HT-29 (cell line): Measurements from ENCODE around the gene KCNH3. TPM values are rescaled to one million over a fixed set of nuclear protein-coding genes. Genes with fewer than 3 reads are reported as not detected.
"Not testable (repeated sequence)": the region's sequence is repeated elsewhere in the genome, so short reads cannot be mapped to it uniquely, and the experiment has no call there.

Experiments used
- DNase-seq: peaks from one replicate; pipeline ENCODE4 v3.0.0-alpha.2; 2015; ENCODE audit warnings: low spot score
- total RNA-seq: library from RNA; depleted of rRNA; stranded (reverse); fragments of >200 nt; shearing (Covaris generic); gene quantifications from 2 replicates; pipeline ENCODE4 v1.2.3, GENCODE V29; 2014; rRNA removed

Gene KCNH3, protein sequence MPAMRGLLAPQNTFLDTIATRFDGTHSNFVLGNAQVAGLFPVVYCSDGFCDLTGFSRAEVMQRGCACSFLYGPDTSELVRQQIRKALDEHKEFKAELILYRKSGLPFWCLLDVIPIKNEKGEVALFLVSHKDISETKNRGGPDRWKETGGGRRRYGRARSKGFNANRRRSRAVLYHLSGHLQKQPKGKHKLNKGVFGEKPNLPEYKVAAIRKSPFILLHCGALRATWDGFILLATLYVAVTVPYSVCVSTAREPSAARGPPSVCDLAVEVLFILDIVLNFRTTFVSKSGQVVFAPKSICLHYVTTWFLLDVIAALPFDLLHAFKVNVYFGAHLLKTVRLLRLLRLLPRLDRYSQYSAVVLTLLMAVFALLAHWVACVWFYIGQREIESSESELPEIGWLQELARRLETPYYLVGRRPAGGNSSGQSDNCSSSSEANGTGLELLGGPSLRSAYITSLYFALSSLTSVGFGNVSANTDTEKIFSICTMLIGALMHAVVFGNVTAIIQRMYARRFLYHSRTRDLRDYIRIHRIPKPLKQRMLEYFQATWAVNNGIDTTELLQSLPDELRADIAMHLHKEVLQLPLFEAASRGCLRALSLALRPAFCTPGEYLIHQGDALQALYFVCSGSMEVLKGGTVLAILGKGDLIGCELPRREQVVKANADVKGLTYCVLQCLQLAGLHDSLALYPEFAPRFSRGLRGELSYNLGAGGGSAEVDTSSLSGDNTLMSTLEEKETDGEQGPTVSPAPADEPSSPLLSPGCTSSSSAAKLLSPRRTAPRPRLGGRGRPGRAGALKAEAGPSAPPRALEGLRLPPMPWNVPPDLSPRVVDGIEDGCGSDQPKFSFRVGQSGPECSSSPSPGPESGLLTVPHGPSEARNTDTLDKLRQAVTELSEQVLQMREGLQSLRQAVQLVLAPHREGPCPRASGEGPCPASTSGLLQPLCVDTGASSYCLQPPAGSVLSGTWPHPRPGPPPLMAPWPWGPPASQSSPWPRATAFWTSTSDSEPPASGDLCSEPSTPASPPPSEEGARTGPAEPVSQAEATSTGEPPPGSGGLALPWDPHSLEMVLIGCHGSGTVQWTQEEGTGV
- total RNA-seq, result 0.36 TPM in 1 of 2 replicates, not detected in the other

DNA sequence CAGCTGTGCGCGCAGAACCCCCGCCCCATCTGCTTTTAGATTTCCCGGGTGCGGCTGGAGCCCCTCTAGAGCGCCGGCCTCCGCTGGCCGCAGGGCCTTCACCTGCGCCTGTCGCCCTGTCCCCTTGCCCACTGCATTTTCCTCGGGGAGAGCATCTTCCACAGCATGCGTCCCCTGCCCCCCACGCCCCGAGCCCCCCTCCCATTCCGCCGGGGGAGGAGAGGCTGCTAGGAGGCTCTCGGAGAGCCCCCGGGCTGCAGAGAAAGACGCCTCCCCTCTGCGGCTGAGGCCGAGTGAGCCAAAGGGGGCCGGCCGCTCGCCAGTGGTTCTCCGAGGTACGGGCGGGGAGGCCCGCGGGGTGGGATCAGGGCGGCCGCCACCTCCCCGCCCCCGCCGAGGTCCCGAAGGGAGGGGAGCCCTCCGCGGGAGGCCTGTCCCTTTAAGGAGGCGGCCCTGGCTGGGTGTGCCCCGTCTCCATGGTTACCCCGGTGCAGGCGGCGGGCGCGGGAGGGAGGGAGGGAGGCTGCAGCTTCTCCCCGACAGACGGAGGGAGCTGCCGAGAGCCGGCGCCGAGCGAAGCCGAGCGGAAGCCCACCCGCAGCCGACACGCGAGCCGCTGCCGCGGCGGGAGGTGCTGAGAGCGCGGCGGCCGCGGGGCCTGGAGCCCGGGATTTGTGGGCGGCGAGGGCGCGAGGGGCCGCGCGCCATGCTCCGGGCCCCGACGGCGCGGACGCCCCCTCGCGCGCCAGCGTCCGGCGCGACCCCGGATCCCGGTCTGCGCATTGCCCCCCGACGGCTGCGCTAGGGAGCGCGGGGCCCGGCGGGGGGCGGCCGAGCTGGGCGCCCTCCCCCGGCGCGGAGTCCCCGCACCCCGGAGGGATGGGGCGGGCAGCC is at the start of gene KCNH3:
Gene KCNH3, plus strand, starts transcription at position 521 of the 894 bp plus-strand sequence. CDS start 387 bp downstream, outside the sequence.
- peak; percentile 36 for DNase-seq

DNA sequence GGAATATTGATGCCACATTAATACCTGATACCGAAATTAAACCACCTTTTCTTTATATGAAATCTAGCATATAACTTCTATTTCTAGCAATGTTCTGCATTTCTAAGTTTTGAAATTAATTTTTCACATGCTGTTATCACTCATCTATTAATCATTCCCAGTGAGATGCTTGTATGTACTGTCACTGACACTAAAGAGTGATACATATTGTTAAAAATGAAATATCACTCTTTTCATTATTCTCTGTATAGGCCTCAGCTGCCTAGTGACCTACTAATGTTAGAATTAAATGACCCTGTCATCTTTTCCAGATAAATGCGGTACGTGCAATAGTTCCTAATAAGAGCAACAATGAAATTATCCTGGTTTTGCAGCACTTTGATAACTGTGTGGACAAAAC is 49.7 kb upstream of the KCNH3 start:
- DNase-seq, result no peak

DNA sequence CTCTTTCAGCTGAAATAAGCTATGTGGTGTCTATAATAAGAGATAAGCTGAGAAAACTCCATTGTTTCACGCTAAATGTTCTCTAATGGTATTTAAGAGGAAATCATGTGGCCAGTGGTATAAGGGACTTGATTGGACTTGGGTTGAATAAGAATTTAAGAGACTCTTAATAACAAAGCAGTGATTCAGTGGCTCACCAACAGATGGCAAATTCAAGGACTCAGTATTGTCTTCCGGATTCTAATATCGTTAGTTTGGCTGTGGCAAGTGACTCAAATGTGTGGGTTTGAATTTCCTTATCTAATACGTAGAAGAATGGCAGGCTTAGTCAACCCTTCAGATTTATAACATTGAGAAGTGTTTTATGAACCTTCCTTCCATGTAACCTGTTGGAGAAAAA is 49.1 kb upstream of the KCNH3 start:
- DNase-seq, result no peak

DNA sequence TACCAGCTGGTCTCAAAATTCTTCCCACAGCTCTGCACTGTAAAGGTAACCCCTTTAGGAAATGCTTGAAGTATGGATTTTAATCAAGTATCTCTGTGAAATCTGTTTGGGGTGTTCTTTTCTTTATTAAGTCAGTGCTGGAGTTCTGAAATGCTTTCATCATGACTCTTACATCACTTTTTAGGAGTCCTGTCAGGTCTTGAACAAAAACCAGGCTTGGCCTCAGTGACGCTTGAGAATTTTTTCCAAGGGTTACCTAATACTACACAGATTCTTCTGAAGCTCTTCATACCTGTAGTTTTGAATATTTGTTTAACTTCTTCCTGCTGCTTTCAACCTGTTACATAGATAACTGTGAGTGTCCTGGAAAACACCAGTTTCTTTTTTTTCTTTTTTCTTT is 47.0 kb upstream of the KCNH3 start:
- no peak for DNase-seq

DNA sequence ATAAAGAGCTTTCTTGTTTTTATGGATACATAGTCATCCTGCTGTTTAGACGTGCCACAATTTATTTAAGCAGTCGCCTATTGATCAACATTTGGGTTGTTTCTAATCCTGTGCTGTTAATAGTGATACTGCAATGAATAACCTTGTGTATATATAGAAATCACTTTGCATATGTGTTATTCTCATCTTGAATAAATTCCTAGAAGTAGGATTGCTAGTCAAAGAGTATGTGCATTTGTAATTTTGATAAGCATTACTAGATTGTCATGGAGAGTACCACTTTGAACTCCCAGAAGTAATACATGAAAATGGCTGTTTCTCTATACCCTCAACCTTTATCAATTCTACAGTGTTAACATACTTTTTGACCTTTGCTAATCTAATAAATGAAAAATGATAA is 44.9 kb upstream of the KCNH3 start:
- no peak for DNase-seq

DNA sequence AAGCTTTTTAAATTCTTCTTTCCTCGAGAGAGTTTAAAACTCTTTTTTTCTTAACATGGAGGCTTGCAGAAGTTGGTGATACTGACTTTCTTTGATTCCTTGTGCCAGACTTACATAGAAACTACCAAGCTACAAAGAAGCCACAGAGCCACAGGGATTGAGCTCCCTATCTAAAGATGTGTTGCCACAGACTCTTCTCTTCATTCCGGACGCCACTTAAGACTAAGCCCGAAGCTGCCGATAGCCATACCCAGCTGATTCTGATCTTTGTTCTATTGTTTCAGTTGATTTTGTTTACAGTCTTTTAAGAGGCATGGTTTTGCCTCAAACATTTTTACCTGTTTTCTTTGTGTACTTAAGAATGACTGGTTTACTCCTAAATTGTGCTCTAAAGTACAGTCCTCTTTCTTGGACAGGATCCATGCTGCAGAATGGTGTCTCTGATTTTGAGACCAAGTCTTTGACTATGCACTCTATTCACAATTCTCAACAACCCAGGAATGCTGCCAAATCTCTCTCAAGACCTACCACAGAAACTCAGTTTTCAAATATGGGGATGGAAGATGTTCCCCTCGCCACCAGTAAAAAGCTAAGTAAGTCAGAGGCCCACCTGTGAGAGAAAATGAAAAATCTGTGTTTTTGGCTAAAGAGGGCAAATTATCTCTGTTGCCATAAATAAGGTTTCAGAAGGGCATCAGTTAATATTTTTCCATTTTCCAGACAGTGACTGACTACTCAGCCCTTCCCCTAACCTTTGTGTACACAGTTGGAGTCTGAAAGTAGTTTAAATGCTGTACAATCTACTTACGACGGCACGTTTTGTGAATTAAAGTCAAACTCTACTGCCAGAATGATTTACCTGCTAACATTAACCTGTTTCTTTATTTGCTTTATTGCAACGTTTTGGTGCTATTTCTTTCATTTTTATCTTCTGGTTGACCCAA is 42.1 kb upstream of the KCNH3 start:
- no peak for DNase-seq

DNA sequence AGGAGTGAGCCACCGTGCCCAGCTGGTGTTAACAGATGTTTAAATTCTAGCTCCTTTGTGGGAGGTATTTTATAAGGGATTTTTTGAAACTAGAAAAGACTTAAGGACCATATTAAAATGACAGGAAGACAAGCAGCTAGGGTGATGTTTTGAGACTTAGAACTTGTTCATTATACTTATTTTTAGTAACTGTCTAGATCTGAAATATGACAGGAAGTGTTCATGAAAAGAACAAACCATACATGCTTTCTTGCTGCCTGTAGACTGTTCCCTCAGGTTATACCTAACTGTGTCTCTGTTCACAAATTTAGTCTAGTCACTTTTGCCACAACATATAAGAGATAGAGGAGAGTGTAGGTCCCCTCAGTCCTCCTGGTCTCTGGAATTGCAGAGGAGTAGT is 36.9 kb upstream of the KCNH3 start:
- DNase-seq, result no peak

DNA sequence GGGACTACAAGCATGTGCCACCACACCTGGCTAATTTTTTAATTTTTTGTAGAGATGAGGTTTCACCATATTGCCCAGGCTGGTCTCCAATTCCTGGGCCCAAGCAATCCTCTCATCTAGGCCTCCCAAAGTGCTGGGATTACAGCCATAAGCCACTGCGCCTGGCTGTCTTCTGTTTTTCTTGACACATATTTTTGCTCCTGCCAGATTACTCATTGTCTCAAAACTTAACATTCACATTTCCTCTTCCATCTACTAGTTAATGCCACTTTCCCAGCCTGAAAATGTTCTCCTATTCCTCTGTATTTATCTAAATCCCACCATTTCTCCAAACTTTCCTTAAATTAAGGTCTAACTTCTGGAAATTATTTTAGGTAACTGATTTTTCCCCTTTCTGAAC is 36.2 kb upstream of the KCNH3 start:
- no peak for DNase-seq

DNA sequence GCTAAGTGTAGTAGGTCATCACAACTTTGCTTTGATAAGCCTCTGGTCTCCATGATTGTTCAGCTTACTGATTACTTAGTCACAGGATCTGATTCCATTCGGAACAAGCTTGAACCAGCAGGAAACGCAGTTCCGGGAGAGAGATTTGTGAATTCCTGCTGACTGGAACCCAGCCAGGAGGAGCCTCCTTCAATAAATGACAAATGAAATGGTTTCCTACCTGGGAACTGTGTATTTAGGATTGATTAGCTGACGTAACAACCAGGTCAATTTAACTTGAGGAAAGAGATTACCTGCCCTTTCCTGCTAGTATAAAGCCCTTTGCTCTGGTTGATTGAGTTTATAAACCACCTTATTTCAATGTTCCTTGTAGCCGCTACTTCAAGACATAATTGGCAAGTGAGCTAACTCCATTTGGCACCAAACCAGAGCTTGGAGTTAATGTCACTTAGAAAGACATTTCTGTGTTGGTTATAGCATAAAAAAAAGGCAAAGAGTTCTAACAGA is 35.1 kb upstream of the KCNH3 start:
- peak; percentile 20 for DNase-seq

DNA sequence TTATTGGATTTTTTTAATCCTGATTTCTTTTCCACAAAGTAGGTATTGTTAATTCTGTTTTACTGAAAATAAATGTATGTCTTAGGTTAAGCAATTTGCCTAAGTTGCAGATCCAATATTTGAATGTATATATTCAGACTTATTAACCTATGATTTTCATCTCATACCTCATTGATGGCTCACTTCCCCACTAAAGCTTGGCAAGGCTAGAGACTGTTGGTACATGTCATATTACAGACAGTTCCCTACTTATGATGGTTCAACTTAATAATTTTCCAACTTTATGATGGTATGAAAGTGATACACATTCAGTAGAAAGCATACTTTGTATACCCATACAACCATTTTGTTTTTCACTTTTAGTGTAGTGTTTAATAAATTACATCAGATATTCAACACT is 33.2 kb upstream of the KCNH3 start:
- no peak for DNase-seq

DNA sequence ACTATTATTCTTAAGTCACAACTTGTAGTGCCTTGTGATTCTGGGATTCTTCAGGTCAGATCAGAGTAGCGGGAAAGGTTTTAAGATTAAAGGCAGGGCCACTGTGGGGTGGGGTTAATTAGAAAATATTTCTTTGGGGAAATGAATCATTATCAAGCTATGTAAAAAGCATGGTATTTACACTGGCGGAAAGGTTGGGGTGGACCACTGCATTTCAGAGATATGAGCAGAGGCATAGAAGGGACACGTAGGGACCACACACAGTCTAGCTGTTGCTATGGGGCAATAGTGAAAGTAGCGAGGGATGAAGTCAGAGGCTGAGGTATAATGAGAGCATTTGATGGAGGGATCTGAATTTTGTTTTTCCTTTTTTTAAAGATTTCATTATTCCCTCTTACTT is 31.7 kb upstream of the KCNH3 start:
- no peak for DNase-seq

DNA sequence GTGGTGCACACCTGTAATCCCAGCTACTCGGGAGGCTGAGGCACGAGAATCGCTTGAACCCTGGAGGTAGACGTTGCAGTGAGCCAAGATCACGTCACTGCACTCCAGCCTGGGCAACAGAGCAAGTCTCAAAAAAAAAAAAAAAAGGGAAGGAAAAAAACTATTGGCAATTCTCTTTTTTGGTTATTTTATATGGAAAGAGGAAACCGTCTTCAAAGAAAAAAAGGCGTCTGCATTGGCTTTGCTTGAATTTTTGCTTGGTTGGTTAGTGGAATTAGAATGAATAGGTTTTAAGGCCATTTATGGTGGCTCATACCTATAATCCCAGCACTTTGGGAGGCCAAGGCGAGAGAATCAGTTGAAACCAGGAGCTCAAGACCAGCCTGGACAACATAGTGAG is 29.1 kb upstream of the KCNH3 start:
- not testable (repeated sequence) for DNase-seq

DNA sequence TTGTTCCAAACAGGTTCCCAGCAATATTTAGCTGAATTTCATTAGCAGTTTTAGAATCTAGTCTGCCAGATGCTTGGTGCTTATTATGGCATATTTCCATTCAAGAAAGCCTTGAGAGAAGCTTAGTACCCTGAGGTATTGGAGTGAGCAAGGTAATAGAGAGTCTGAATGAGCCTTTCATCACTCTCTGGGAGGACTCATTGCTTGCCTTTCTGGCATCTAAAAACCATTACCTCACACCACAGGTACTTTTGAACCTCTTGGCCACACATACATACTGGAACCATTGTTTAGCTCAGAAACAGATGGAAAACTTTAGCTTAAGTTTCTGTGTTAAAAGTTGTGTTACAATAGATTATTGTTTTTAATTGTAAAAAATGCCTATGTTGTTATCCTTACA is 27.4 kb upstream of the KCNH3 start:
- DNase-seq, result no peak

DNA sequence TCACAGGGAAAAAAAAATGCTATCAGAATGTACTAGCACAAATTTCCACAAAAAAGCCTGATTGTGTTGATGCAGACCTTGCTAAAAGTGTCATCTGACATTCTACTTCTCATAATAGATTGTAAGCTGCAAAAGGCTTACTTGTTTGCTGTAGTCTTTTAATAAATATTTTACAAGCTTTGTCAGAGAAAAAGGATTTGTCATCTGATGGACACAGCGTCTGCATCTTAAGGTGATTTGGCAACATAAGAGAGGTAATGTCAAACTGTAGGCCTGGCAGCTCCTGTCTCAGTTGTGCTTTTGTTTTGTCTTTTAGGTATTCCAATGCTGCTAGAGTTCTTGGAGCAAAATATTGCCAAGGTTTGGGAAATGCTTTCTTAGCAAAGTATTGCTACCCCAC is 26.3 kb upstream of the KCNH3 start:
- DNase-seq, result no peak

DNA sequence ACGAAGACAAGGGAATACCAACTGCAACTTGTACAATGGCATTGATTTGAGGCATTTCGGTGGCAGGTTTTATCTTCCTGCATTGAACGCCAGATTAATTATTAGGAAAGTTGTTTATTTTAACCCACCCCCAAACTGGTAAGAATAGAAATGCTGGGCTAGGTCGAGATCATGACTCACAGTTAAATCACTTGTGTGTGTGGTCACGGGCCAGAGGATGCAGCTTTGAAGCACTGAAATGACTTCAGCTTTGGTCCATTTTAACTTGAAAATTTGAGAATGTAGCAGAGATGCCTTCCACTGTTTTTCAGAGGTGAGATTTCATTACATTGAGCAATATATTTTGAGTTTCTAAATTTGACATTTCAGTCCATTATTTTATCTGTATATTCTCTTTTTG is 23.6 kb upstream of the KCNH3 start:
- DNase-seq, result peak; percentile 21

DNA sequence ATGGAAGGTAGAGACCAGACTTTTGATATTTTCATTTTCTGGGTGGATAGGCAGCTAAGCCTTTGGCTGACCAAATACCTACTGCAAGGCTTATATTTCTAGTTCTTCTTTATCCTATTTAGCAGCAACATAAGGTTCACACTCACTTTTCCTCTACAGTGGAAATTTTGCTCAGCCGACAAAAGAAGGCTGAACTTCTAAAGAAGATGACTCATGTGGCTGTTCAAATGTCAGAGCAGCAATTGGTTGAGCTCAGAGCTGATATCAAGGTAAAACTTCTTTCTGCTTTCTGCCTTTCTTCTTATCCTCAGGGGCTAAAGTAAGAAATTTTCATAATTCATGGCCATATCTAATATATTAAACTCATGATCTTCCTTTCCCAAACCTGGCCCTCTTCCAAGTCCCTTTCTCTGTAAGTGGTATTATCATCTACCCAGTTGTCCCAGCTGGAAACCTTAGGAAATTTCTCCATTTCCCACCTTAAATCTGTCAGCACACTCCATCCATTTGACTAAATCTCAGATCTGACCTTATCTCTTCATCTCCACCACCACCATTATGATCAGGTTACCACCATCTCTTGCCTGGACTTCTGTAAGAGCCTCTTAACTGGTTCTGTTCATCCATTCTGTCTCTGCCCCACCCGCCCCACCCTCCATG is 19.8 kb upstream of the KCNH3 start:
- DNase-seq, result no peak

DNA sequence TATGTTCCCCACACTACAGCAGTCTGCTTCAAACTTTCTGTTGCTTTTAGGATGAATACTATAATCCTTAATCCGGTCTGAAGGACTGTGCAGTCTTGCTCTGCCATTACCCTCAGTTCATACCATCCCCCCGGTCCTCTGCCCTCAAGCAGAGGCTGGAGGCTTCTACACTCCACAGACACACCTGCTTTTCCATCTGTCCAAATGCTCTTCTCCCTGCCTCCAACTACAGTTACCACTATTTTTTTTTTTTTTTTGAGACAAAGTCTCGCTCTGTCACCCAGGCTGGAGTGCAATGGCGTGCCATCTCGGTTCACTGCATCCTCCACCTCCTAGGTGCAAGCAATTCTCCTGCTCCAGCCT is 19.3 kb upstream of the KCNH3 start:
- no peak for DNase-seq

DNA sequence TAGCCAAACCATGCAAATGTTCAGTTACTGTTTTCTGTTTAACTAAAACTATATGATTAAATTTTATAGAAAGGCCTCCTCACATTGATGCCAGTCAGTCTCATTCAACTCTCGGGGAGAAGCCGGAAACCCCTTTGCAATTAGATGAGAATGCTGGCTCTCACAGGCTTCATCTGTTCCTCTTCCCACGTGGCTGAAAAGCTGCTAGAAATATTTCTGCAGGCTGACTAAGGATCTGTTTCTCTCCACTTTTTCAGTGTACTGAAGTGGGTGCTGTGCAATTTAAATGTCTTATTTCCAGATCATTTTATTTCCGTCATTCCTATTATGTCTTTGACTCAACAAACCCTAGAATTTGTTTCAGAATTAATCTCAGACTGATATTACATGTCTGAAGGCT is 17.4 kb upstream of the KCNH3 start:
- no peak for DNase-seq

DNA sequence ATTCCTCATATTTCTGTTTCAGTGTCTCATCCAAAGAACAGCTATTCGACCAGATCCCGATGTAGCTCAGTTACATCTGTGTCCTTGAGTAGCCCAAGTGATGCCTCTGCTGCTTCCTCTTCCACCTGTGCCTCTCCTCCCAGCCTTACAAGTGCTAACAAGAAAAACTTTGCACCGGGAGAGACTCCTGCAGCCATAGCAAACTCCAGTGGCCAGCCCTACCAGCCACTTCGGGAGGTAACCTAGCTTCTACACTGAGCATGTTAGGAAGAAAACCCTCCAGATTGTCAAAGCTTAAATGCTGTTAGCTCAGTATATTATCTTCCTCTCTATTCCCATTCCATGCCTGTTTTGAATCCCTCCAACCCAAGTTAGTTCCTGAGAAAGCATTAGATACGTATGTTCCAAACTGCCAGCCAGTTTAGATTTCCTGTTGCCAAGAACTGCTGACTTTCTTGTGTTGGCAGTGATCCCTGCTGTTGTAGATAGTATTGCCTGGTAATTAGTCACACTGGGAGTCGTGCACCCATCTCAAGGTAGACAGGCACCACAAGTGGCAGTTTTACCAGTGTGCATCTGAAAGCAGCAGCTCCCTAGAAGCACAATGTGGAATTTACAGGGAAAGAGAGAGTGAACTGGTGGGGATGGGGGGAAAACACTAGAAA is 14.0 kb upstream of the KCNH3 start:
- no peak for DNase-seq
